ENCODE data around the gene ENKD1. TPM values are rescaled to one million over a fixed set of nuclear protein-coding genes. Genes with fewer than 3 reads are reported as not detected.

The ENKD1 gene
- total RNA-seq, 4 donors from 2014 or later, result 12.5 to 20.9 (median 15.3) TPM

GRCh38 chr16:67641779-67642708 lies 24.5 kb downstream of the ENKD1 start:
- H3K4me1 ChIP-seq, result peaks cover 0 to 18% (median 8%) of the 10 kb centered on the region in 4 donors
- H3K36me3 ChIP-seq, result peaks cover 0 to 20% (median 9%) of the 10 kb centered on the region in 4 donors
- H3K9me3 ChIP-seq, result no peaks in the 10 kb centered on the region
- in situ Hi-C loops (cut with MboI; ENCODE audit: low pct_ligation_motif_present in 1 of 4, low pct_unique_long_range_greater_than_20kb in 1 of 4, low sequenced_read_pairs in 3 of 4) (loop anchor here in 1 of 4 donors (10.0 kb wide), 1 partner anchor 87 kb away; no protein-coding TSS in a partner anchor), intact Hi-C loops (cut with DNase I; ENCODE audit: low total_unique reads) (loop anchor here (5.0 kb wide), 1 partner anchor 95 kb away; no protein-coding TSS in a partner anchor)
- TF ChIP-seq POLR2AphosphoS5 (IDR thresholded peaks at IDR 0.05), result peak in 2 of 3 donors; percentile 30 to 36
- TF ChIP-seq CTCF (IDR thresholded peaks at IDR 0.05), result no peak
- no peak for TF ChIP-seq EP300 (IDR thresholded peaks at IDR 0.05; ENCODE audit: low read depth)
- WGBS, 2 donors (ENCODE audit: low coverage in 1 of 2), result 38 to 51% methylated on average over 1 to 5 of the region's 10 CpGs
- DNase-seq, result no peak
- no peak overlapping the region for H3K4me3 ChIP-seq
- peak overlapping the region in 1 of 4 donors; percentile 23 for H3K27ac ChIP-seq
- H3K27me3 ChIP-seq, result peaks cover 34% of the 10 kb centered on the region

DNA sequence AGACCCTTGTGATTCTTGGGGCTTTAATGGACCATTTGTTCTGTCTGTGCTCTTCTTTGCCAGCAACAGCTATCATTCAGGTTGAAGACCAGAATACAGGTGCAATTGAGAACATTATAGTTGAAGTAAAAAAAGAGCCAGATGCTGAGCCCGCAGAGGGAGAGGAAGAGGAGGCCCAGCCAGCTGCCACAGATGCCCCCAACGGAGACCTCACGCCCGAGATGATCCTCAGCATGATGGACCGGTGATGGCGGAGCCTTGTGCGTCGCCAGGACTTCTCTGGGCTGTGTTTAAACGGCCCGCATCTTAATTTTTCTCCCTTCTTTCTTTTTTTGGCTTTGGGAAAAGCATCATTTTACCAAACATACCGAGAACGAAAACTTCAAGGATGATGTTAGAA lies 28.9 kb downstream of the ENKD1 start:
- no peaks in the 10 kb centered on the region for H3K9me3 ChIP-seq
- in situ Hi-C loops (cut with MboI; ENCODE audit: low pct_ligation_motif_present in 1 of 4, low pct_unique_long_range_greater_than_20kb in 1 of 4, low sequenced_read_pairs in 3 of 4), result loop anchor here in 1 of 4 donors (10.0 kb wide), 1 partner anchor 63 kb away; no protein-coding TSS in a partner anchor
- peaks cover 0 to 8% (median 0%) of the 10 kb centered on the region in 4 donors for H3K4me1 ChIP-seq
- H3K4me3 ChIP-seq, result no peak overlapping the region
- no peaks in the 10 kb centered on the region for H3K27me3 ChIP-seq
- no peak for TF ChIP-seq EP300 (IDR thresholded peaks at IDR 0.05; ENCODE audit: low read depth)
- TF ChIP-seq POLR2AphosphoS5 (IDR thresholded peaks at IDR 0.05), result no peak
- no peak for TF ChIP-seq POLR2A (IDR thresholded peaks at IDR 0.05)
- no peak for TF ChIP-seq CTCF (IDR thresholded peaks at IDR 0.05)
- no peak for DNase-seq
- 89 to 93% methylated on average over 12 of the region's 12 CpGs for WGBS, 2 donors (ENCODE audit: low coverage in 1 of 2)
- H3K27ac ChIP-seq, result no peak overlapping the region
- intact Hi-C loops (cut with DNase I; ENCODE audit: low total_unique reads), result no loop called here
- peaks cover 0 to 47% (median 19%) of the 10 kb centered on the region in 4 donors for H3K36me3 ChIP-seq

DNA sequence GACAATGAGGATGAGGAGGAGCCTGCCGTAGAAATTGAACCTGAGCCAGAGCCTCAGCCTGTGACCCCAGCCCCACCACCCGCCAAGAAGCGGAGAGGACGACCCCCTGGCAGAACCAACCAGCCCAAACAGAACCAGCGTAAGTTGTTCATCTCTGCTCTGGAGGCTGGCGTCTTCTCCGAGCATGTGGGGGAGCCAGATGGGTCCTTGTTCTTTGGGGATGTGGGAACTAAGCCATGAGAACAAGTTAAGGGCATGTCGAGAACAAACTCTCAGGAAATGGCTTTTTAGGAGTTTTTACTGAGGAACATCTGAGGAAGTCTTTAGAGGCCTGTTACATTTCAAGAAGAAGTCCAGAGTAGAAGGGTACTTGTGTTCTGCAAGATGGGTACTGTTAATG lies 29.8 kb downstream of the ENKD1 start:
- Histone ChIP-seq H3K4me3 (no peak overlapping the region), H3K9me3 (no peaks in the 10 kb centered on the region), H3K27me3 (no peaks in the 10 kb centered on the region), H3K27ac (no peak overlapping the region), H3K4me1 (no peaks in the 10 kb centered on the region), H3K36me3 (peaks cover 0 to 54% (median 21%) of the 10 kb centered on the region in 4 donors)
- no peak for TF ChIP-seq POLR2A (IDR thresholded peaks at IDR 0.05)
- no peak for TF ChIP-seq CTCF (IDR thresholded peaks at IDR 0.05)
- TF ChIP-seq EP300 (IDR thresholded peaks at IDR 0.05; ENCODE audit: low read depth), result no peak
- no peak for TF ChIP-seq POLR2AphosphoS5 (IDR thresholded peaks at IDR 0.05)
- intact Hi-C loops (cut with DNase I; ENCODE audit: low total_unique reads), result no loop called here
- no peak for DNase-seq
- in situ Hi-C loops (cut with MboI; ENCODE audit: low pct_ligation_motif_present in 1 of 4, low pct_unique_long_range_greater_than_20kb in 1 of 4, low sequenced_read_pairs in 3 of 4), result loop anchor here in 1 of 4 donors (10.0 kb wide), 1 partner anchor 62 kb away; no protein-coding TSS in a partner anchor
- 91% methylated on average over 8 of the region's 8 CpGs; no CpG with 5 or more reads in 1 of the 2 donors for WGBS, 2 donors (ENCODE audit: low coverage in 1 of 2)

GRCh38 chr16:67632415-67633172 lies 34.0 kb downstream of the ENKD1 start:
- no peak overlapping the region for H3K27ac ChIP-seq
- peaks cover 0 to 76% (median 24%) of the 10 kb centered on the region in 4 donors for H3K36me3 ChIP-seq
- 60 to 67% methylated on average over 3 to 7 of the region's 7 CpGs for WGBS, 2 donors (ENCODE audit: low coverage in 1 of 2)
- DNase-seq, result no peak
- H3K9me3 ChIP-seq, result no peaks in the 10 kb centered on the region
- no peak overlapping the region for H3K4me3 ChIP-seq
- TF ChIP-seq POLR2A (IDR thresholded peaks at IDR 0.05) (no peak), CTCF (IDR thresholded peaks at IDR 0.05) (no peak), EP300 (IDR thresholded peaks at IDR 0.05; ENCODE audit: low read depth) (no peak), POLR2AphosphoS5 (IDR thresholded peaks at IDR 0.05) (no peak)
- no peaks in the 10 kb centered on the region for H3K4me1 ChIP-seq
- in situ Hi-C loops (cut with MboI; ENCODE audit: low pct_ligation_motif_present in 1 of 4, low pct_unique_long_range_greater_than_20kb in 1 of 4, low sequenced_read_pairs in 3 of 4), result loop anchor here in 1 of 4 donors (10.0 kb wide), 1 partner anchor 58 kb away; no protein-coding TSS in a partner anchor
- intact Hi-C loops (cut with DNase I; ENCODE audit: low total_unique reads), result no loop called here
- no peaks in the 10 kb centered on the region for H3K27me3 ChIP-seq

Measured in transverse colon (tissue), 4 donors.